NCI-H146 (cell line): ENCODE measurements around the gene UBXN7.
A peak's percentile ranks its signal among the peaks of the same experiment; 100 is the strongest.
"Not testable (repeated sequence)": the region's sequence is repeated elsewhere in the genome, so short reads cannot be mapped to it uniquely, and the experiment has no call there.

Source experiments
- DNase-seq: peaks from one replicate; lab custom pipeline; 2025; lab: John Stamatoyannopoulos, UW

Gene UBXN7

DNA sequence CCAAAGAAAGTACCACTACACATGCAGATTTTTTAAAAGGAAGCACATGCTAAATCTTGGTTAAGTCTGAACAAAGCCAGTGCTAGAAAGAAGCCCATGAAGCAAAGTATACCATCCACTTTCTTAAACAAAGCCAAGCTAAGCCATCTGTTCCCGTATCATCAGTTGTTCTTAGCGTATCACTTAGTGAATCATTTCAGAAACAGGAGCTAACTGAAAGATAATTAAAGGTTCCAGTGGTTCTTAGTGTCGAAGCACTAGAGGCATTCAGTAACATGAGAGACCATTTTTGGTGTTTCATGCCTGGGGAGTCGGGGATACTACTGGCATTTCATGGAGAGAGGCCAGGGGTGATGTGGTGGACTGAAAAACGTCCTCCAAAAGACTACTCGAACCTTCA lies 12.8 kb downstream of the UBXN7 start:
- no peak for DNase-seq

DNA sequence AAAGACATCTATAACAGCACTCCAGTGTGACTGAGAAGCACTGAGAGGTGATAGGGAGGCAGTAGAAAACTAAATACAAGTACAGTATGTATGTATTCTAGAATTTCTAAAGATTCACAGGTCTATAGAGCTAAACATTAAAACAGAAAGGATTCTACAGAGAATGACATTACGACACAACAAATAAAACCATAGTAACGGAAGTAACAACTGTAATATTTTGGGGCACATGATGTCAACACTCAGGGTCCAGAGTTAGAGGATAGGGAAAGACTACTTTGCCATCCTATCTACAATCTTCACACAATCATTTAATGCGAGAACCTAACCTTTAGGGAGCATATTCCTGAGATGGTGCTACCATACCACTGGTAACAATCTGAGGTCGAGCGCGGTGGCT lies 13.6 kb downstream of the UBXN7 start:
- no peak for DNase-seq

DNA sequence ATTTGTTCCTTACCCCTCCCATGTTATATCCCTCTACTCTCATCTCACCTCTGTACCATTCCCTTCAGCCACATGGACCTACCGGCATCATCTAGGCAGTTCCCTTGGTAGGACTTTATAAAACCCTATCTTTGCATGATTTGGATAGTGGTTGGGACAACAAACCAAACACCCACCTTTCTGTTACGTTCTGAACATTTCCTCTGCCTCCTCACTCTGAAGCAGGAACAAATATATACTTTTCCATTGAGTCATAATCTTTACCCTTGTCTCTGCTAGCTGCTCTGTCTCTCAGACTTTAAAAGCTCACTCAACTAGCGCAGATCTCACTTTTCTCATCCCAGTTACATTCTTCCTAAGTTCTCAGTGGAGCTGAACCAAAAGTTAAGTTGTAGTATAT lies 17.8 kb downstream of the UBXN7 start:
- DNase-seq, result no peak

GRCh38 chr3:196412704-196413103 lies 19.5 kb downstream of the UBXN7 start:
- DNase-seq, result no peak

DNA sequence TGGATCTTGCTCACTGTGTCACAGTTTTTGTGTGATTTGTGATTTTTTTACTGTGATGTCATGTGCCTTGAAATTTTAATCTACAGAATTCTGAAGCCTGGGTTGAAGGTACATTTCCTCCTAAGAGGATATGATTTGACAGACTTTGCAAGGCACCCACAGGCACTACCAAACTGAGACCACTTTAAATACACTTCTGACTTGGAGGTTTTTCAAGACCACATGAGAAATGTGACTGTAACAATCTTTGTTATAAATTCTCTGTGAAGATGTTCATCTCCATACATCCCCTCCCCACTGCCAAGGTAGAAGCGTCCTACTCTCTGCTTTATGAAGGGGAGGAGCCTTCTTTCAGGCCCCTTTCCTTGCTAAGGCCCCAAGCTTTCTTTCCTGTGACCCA lies 22.8 kb downstream of the UBXN7 start:
- no peak for DNase-seq

- no peak for DNase-seq
These were observed 23.5 kb downstream of the UBXN7 start for GRCh38 chr3:196408565-196409300.

DNA sequence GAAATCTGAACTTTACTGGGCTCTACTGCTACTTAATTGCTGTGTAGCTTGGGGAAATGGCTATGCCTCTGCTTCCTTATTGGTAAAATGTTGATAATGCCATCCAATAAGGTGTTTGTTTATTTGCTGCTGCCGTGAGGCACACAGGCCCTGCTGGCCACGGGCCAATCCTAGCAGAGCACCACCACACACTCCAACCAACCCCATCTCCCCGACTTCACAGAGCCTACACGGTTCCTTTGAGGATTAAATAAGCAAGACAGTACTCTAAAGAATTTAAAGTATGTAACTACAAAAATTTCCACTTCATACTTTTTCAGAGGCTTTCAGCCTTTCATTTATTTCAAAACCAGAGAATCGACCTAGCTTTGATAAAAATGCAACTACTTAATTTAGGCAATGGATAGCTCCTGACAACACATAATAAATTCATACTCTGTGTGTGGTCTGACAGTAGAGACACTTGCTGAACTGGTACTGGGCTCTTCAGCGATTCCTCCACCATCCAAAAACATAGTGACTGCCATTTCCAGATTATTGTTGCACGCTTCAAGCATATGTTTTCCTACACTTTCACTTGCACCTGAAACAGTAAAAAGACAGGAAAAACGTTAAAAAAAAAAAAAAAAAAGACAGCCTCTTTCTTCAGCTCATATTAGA lies 25.3 kb downstream of the UBXN7 start:
- DNase-seq, result no peak

- no peak for DNase-seq
These were observed 31.9 kb downstream of the UBXN7 start for GRCh38 chr3:196400331-196400730.

DNA sequence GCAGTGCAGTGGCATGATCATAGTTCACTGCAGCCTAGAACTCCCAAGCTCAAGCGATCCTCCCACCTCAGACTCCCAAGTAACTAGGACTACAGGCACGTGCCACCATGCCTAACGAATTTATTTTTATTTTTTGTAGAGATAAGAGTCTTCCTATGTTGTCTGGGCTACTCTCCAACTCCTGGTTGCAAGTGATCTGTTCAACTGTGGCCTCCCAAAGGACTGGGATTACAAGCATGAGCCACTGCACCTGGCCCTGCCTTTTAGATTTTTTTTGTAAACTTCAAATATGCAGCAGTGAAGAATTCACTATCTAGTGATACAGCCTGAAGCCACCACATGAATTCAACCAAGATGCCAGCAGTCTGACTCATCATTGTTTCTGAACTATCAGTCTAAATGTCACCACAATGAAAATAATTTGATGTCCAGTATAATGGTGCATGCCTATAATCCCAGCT lies 32.7 kb downstream of the UBXN7 start:
- no peak for DNase-seq

GRCh38 chr3:196398782-196399181 lies 33.4 kb downstream of the UBXN7 start:
- DNase-seq, result no peak

GRCh38 chr3:196397941-196398340 lies 34.3 kb downstream of the UBXN7 start:
- peak; percentile 25 for DNase-seq

DNA sequence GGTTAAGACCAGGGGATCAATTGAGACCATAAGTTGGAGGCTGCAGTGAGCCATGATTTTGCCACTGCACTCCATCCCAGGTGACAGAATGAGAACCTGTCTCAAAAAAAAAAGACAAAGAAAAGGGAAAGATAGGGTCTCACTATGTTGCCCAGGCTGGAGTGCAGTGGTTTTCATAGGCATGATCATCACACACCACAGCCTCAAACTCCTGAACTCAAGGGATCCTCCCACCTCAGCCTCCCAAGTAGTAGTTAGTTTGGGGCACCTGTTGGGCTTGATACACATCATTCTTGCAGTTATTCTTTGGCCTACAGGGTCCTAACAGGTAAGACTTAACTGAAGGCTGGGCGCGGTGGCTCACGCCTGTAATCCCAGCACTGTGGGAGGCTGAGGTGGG lies 42.1 kb downstream of the UBXN7 start:
- DNase-seq, result no peak

DNA sequence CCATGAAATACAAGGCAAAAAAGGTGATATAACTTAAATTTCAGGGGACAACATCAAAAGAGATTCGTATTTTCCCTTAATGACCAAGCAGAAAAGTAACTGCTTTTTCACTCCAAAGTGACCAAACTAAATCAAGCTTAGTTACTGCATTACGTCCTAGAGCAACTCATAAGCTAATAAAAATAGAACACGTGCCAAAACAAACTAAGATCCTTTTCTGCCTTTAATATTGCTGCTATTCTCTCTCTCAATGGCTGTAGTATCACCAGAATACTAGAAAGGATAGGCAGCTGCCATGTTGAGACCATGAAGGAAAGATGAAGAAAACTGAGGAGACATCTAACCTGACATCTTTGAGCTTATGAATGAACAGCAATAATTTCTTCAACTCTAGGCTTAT lies 43.3 kb downstream of the UBXN7 start:
- no peak for DNase-seq

GRCh38 chr3:196387941-196388340 lies 44.3 kb downstream of the UBXN7 start:
- not testable (repeated sequence) for DNase-seq

GRCh38 chr3:196386797-196387196 lies 45.4 kb downstream of the UBXN7 start:
- DNase-seq, result not testable (repeated sequence)

DNA sequence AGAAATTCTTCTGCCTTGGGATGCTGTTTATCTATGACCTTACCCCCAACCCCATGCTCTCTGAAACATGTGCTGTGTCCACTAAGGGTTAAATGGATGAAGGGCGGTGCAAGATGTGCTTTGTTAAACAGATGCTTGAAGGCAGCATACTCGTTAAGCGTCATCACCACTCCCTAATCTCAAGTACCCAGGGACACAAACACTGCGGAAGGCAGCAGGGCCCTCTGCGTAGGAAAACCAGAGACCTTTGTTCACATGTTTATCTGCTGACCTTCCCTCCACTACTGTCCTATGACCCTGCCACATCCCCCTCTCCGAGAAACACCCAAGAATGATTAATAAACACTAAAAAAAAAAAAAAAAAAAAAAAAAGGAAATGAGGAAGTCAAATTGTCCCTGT lies 46.2 kb downstream of the UBXN7 start:
- DNase-seq, result not testable (repeated sequence)

DNA sequence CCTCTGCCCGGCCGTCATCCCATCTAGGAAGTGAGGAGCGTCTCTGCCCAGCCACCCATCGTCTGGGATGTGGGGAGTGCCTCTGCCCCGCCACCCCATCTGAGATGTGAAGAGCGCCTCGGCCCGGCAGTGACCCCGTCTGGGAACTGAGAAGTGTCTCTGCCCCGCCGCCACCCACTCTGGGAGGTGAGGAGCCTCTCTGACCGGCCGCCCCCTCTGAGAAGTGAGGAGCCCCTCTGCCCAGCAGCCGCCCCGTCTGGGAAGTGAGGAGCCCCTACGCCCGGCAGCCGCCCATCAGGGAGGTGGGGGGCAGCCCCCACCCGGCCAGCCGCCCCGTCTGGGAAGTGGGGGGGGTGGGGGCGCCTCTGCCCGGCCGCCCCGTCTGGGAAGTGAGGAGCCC lies 46.8 kb downstream of the UBXN7 start:
- not testable (repeated sequence) for DNase-seq

- no peak for DNase-seq
These were observed 53.9 kb downstream of the UBXN7 start for GRCh38 chr3:196378146-196378841.

DNA sequence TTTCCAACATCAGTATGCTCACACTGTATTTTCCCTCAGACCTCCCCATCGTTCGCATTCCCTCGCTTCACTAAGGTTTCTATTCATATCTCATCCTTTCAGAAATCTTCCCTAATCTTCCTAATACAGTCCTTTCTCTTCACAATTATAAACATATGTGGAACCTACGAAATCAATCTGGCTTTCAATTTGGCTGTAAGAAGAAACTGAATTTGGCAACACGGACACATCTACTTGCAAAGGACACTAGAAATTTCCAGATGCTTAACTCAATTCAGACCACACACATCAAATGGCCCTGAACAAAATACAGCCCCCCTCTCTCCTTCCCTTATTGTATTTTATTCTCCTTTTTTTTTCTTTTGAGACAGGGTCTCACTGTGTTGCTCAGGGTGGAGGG lies 54.9 kb downstream of the UBXN7 start:
- DNase-seq, result no peak

- no peak for DNase-seq
These were observed 66.5 kb downstream of the UBXN7 start for GRCh38 chr3:196365736-196366135.

DNA sequence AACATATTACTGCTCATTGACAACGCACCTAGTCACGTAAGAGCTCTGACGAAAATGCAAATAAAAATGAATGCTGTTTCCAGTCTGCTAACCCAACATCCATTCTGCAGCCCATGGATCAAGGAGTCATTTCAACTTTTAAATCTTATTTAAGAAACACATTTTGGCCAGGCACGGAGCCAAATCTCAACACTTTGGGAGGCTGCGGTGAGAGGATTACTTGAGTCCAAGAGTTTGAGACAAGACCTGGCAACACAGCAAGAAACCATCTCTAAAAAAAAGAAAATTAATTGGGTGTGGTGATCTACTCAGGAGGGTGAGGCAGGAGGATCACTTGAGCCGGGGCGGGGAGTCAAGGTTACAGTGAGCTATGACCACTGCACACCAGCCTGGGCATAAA lies 71.6 kb downstream of the UBXN7 start:
- DNase-seq, result no peak

DNA sequence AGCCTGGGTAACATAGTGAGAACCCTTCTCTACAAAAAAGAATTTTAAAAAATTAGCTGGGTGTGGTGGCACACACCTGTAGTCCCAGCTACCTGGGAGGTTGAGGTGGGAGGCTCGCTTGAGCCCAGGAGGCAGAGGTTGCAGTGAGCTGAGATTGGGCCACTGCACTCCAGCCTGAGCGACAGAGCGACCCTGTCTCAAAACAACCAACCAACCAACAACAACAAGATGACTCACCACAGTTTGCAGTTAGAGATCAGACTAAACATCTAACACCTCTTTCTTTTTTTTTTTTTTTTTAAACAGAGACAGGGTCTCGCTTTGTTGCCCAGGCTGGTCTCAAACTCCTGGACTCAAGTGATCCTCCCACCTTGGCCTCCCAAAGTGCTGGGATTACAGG lies 73.7 kb downstream of the UBXN7 start:
- not testable (repeated sequence) for DNase-seq

- no peak for DNase-seq
These were observed 74.3 kb downstream of the UBXN7 start for GRCh38 chr3:196357905-196358304.
